Glomerular endothelial cell (primary cell): ENCODE measurements around the gene GTF2H4. TPM values are rescaled to one million over a fixed set of nuclear protein-coding genes. Genes with fewer than 3 reads are reported as not detected.
"Not testable (repeated sequence)": the region's sequence is repeated elsewhere in the genome, so short reads cannot be mapped to it uniquely, and the experiment has no call there.

Experiments used
- DNase-seq: peaks from one replicate; pipeline ENCODE4 v3.0.0-alpha.2; 2011; ENCODE audit warnings: low read depth, low spot score; ENCODE audit errors: extremely low read depth
- total RNA-seq: library from RNA; depleted of rRNA; stranded (reverse); fragments of >200 nt; gene quantifications from 2 replicates; pipeline ENCODE4 v1.2.3, GENCODE V29; 2015

GTF2H4 gene
- total RNA-seq, 1 donor from 2014 or later: 22.8 TPM

DNA sequence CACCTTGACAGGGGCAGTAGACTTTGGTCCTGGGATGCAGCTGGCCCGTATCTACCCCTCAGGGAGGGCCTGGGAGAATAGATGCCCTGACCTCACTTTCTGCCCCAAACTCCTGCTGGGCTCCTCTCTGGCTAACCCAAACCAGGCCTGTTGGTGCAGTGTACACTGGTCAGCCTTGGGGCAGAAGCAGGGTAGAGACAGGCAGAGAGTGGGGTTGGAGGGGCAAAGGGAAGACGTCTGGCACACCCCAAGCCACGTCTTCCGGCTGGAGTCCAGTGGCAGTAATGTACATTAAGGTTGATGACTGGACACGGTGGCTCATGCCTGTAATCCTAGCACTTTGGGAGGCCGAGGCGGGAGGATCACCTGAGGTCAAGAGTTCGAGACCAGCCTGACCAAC lies 14.3 kb upstream of the GTF2H4 start:
- no peak for DNase-seq

DNA sequence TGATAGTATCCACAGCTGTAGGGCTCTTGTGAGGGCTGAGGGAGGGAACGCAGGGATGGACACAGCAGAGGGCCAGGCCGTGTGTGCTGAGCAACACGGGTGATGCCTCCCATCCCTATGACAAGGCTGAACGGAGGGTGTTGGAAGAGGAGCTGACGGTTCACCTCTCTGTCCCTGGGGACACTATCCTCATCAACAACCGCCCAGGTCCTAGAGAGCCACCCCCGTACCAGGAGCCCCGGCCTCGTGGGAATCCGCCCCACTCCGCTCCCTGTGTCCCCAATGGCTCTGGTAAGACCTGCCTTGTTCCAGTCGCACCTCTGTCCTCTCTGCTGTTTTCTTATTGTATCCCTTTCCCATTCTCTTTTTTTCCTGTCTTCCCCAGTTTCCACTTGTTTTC lies 13.6 kb upstream of the GTF2H4 start:
- DNase-seq: no peak

GRCh38 chr6:30894935-30895334 lies 13.1 kb upstream of the GTF2H4 start:
- DNase-seq: no peak

GRCh38 chr6:30895343-30895742 lies 12.7 kb upstream of the GTF2H4 start:
- DNase-seq: no peak

DNA sequence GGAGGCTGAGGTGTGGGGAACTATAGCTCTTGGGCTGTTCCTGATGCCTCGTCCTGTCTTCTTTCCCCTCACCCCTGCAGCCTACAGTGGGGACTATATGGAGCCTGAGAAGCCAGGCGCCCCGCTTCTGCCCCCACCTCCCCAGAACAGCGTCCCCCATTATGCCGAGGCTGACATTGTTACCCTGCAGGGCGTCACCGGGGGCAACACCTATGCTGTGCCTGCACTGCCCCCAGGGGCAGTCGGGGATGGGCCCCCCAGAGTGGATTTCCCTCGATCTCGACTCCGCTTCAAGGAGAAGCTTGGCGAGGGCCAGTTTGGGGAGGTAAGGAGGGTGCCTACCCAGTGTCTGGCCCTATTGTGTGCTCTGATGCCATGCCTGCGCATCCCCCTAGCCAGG lies 11.5 kb upstream of the GTF2H4 start:
- no peak for DNase-seq

DNA sequence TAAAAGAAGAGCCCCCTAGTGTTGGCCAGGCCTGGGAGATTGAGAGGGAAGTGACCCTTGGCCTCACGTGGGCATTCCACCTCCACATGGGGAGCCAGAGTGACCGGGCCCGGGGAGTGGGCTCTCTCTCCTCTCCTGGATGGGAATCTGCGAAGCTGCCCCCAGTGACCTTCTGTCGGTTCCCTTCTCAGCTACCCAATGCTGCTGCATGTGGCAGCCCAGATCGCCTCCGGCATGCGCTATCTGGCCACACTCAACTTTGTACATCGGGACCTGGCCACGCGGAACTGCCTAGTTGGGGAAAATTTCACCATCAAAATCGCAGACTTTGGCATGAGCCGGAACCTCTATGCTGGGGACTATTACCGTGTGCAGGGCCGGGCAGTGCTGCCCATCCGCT lies 10.1 kb upstream of the GTF2H4 start:
- DNase-seq: no peak

DNA sequence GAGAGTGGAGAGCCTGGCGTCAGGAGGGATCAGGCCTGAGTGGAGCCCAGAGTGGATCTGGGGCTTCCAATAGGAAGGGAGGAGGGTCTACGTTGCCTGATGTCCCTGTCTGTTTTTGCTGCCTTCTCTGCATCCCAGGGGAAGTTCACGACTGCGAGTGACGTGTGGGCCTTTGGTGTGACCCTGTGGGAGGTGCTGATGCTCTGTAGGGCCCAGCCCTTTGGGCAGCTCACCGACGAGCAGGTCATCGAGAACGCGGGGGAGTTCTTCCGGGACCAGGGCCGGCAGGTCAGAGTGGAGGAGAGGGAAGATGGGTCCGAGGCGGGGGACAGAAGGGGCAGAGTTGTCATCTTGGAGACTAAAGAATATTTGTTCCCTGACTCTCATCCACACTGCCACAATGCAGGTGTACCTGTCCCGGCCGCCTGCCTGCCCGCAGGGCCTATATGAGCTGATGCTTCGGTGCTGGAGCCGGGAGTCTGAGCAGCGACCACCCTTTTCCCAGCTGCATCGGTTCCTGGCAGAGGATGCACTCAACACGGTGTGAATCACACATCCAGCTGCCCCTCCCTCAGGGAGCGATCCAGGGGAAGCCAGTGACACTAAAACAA lies 9.2 kb upstream of the GTF2H4 start:
- DNase-seq: no peak

GRCh38 chr6:30900863-30901417 lies 7.1 kb upstream of the GTF2H4 start:
- DNase-seq: no peak

- no peak for DNase-seq
Observed at GRCh38 chr6:30901436-30901835, 6.6 kb upstream of the GTF2H4 start.

- DNase-seq: not testable (repeated sequence)
Observed at GRCh38 chr6:30902196-30902595, 5.8 kb upstream of the GTF2H4 start.

- DNase-seq: no peak
Observed at GRCh38 chr6:30902709-30903108, 5.3 kb upstream of the GTF2H4 start.

- no peak for DNase-seq
Observed at GRCh38 chr6:30903236-30903635, 4.8 kb upstream of the GTF2H4 start.

DNA sequence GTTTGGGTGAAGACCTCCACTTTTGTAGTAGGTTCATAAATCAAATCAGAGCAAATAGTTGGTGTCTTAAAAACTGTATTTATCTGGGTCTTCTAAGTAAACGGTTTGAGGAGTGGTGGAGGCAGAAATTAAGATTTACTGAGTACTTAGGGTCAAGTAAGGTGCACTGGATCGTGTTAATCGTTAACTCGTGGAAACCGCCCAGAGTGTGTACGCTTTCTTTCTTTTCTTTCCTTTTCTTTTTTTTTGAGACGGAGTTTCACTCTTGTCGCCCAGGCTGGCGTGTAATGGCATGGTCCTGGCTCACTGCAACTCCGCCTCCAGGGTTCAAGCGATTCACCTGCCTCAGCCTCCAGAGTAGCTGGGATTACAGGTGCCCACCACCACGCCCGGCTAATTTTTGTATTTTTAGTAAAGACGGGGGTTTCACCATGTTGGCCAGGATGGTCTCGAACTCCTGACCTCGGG lies 683 bp upstream of the GTF2H4 start:
- not testable (repeated sequence) for DNase-seq

GRCh38 chr6:30908700-30909099 lies 693 bp downstream of the GTF2H4 start:
- DNase-seq: no peak

- not testable (repeated sequence) for DNase-seq
Observed at GRCh38 chr6:30910473-30910872, 2.5 kb downstream of the GTF2H4 start.

DNA sequence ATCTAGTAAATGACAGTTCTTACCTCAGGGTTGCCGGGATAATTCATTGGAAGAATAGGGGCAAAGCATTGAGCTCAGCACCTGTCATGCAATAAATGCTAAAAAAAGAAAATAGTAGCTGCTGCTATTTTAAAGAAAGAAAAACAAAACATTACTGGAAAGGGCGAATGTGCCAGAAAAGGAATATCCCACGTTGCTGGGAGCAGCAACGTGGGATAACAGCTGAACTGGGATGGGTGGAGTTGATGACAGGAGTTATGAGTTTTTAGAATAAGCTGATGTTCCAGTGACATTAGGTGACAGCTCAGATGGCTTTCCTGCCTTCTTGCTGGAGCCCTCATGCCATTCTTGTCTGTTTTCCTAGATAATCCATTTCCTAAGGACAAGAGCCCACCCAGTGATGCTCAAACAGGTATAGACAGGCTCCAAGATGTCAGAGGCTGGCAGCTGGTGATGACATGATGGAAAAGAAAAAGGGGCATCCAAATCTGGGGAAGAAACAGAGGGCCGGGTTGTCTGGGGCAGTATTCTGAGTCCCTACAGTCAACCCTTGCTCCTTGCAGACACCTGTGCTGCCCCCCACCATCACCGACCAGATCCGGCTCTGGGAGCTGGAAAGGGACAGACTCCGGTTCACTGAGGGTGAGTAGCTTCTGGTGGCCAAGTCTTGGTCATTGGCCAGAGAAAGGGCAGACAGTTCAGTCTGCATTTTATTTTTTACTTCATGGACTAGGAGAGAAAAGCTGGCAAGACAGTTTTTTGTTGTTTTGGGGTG lies 4.9 kb downstream of the GTF2H4 start:
- no peak for DNase-seq

GRCh38 chr6:30913721-30914075 lies 5.7 kb downstream of the GTF2H4 start:
- no peak for DNase-seq

DNA sequence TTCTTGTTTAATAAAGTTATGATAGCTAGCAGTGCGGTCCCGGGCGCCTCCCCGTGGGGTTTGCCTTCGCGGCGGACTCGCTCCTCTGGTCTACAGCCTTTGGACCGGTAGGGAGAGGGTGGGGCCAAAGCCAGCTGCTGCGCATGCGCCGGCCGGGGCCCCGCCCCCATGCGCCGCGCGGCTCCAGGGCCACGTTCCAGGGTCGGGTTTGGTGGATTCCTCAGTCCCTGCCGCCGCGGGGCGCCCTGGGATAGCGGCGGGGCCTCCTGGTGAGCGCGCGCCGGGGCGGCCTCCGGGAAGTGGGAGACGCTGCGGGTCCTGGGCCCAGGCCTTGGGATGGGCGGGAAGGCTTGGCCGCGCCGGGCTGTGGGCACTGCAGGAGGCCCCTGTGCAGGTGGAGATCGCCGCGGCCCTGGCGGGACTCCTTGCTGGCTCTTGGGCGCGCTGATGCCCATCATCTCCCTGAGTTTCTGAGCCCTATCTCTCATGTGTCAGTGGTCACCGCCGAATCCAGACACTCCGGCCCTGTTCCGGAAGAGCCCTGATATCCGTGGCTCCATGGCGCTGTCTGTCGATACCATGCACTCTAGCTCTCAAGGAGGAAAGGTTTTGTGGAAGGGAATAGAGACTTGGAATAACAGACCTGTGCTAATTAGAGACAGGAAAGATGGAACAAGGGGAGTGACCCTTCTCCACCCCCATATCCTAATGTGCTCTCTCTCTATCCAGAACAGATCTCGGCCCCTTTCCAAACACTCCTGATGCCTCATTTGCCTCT lies 6.3 kb downstream of the GTF2H4 start, which contains the start of gene VARS2:
Gene VARS2 (plus strand): TSS at position 163 of the 778 bp plus-strand sequence. CDS start 599 bp downstream, at position 762.
- DNase-seq: peak; percentile 25

GRCh38 chr6:30914854-30915590 lies 7.0 kb downstream of the GTF2H4 start:
- no peak for DNase-seq

DNA sequence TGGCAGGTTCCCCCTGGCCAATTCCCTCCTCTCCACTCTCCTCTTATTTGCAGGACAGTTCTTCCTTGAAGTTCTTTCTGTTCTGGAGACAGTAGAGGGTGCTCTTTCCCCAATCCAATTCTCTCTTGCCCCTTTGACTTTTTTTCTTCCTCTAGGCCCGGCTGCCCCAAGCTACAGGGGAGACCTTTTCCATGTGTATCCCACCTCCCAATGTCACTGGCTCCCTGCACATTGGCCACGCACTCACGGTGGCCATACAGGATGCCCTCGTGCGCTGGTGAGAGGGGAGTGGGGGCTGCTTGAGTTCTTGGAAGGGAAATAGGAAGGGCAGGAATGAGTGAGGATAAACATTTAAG lies 7.6 kb downstream of the GTF2H4 start:
- DNase-seq: peak; percentile 51

- no peak for DNase-seq
Observed at GRCh38 chr6:30917041-30917440, 9.0 kb downstream of the GTF2H4 start.
